Chondrocyte (in vitro differentiated cells): Measurements from ENCODE around the gene DSE. TPM values are rescaled to one million over a fixed set of nuclear protein-coding genes. Genes with fewer than 3 reads are reported as not detected.
A peak's percentile ranks its signal among the peaks of the same experiment; 100 is the strongest.

Experiments
- DNase-seq: peaks from one replicate; pipeline ENCODE4 v3.0.0; 2021; ENCODE audit warnings: mixed read lengths, low spot score
- H3K27ac Mint-ChIP-seq: one replicate; pipeline ENCODE4 v1.8.0; 2021; ENCODE audit warnings: mild to moderate bottlenecking, moderate library complexity, mixed read lengths; ENCODE audit not compliant: unreplicated experiment
- H3K27me3 Mint-ChIP-seq: 2 replicates; pipeline ENCODE4 v1.8.0; 2021; ENCODE audit warnings: low read depth, mixed read lengths
- H3K36me3 Mint-ChIP-seq: 2 replicates; pipeline ENCODE4 v1.8.0; 2021; ENCODE audit warnings: low read depth, mixed read lengths
- H3K4me1 Mint-ChIP-seq: 2 replicates; pipeline ENCODE4 v1.8.0; 2021; ENCODE audit warnings: low read depth, mild to moderate bottlenecking, mixed read lengths
- H3K4me3 Mint-ChIP-seq: one replicate; pipeline ENCODE4 v1.8.0; 2021; ENCODE audit warnings: mild to moderate bottlenecking, moderate library complexity, mixed read lengths; ENCODE audit not compliant: unreplicated experiment
- H3K9me3 Mint-ChIP-seq: 2 replicates; pipeline ENCODE4 v1.8.0; 2021; ENCODE audit warnings: low read depth, mixed read lengths
- CTCF ChIP-seq: fragments of 200-600 bp; sonication (generic); IDR thresholded peaks from 2 replicates; pipeline ENCODE4 v1.5.0; 2021; ENCODE audit warnings: antibody characterized with exemption, mild to moderate bottlenecking, moderate library complexity
- total RNA-seq: library from RNA; stranded (reverse); gene quantifications from 3 replicates; pipeline ENCODE4 v1.2.1, GENCODE V29; 2021

The DSE gene
- total RNA-seq, 1 donor from 2014 or later = 78.0 TPM

DNA sequence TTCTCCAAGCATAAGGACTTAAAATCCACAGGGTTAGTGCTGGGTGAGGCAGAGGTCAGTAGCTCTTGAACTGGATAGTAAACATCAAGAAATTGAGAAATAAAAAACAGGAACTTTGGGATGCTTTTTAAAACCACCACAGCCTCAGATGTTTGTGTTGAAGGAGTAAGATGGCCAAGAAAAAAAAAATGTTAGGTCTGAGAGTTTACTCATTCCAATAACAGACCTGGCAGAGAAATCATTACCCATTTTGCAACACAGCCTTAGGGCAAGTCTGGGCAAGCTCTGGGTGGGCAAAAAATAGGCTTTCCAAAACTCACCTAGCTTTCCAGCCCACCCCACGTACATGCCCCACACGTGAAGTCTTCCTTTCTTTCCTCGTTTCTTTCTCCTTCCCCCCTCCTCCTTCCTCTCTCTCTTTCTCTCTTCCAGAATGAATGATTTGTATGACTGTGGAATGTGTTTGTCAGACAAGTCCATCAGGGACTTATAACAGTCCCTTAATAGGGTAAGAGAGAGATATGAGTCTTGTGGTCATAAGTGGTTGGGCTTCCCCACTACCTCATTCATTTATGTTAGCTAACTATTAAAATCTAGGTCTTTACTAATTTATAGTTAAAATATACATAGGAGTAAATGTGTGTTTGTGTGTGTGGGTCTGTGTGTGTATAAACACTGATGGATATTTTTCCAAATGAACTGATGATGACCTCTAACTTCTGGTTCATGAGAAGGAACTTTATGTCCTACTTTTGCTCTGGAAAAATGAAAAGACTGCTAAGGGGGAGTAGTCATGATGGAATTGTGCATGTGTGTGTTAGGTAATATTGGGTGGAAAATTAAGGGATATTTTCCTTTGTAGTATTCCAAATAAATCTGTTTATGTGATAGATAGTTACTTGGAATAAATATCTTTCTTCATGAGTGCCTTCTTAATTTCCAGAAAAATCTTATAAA, 18.0 kb upstream of the DSE start:
- H3K27me3 Mint-ChIP-seq = no peaks in the 10 kb centered on the region
- no peak for TF ChIP-seq CTCF
- peak overlapping the region; percentile 78 for H3K27ac Mint-ChIP-seq
- no peaks in the 10 kb centered on the region for H3K36me3 Mint-ChIP-seq
- peaks cover 32% of the 10 kb centered on the region for H3K4me1 Mint-ChIP-seq
- H3K9me3 Mint-ChIP-seq = no peaks in the 10 kb centered on the region
- no peak overlapping the region for H3K4me3 Mint-ChIP-seq
- DNase-seq = no peak

- no peak for TF ChIP-seq CTCF
- Mint-ChIP-seq H3K27ac (no peak overlapping the region), H3K36me3 (no peaks in the 10 kb centered on the region), H3K4me3 (no peak overlapping the region), H3K4me1 (peaks cover 35% of the 10 kb centered on the region), H3K9me3 (no peaks in the 10 kb centered on the region), H3K27me3 (no peaks in the 10 kb centered on the region)
- DNase-seq = no peak
These were observed 16.5 kb upstream of the DSE start for GRCh38 chr6:116354236-116354635.

DNA sequence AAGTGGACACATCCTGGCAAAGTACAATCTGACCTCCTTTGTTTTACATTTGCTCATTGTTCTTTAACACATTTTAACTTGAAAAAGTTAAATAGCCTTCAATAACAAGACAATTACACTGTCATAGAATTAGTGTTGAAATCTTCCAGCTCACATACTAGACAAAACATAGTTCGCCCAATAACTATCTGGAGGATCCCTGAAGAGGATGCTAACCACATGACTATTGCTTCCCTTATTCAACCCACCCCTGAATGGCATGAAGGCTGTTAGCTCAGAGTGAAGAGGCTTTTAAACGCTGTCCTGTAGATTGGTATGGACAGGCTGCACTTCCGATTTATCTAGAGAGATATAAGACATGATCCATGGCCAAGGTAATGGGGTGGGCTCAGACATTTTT, 15.0 kb upstream of the DSE start:
- Mint-ChIP-seq H3K36me3 (no peaks in the 10 kb centered on the region), H3K27ac (no peak overlapping the region), H3K9me3 (peaks cover 2% of the 10 kb centered on the region), H3K27me3 (no peaks in the 10 kb centered on the region), H3K4me1 (peaks cover 35% of the 10 kb centered on the region), H3K4me3 (no peak overlapping the region)
- no peak for TF ChIP-seq CTCF
- no peak for DNase-seq

GRCh38 chr6:116359131-116359530, 11.6 kb upstream of the DSE start:
- Mint-ChIP-seq H3K4me3 (no peak overlapping the region), H3K4me1 (peaks cover 36% of the 10 kb centered on the region), H3K36me3 (no peaks in the 10 kb centered on the region), H3K9me3 (peaks cover 2% of the 10 kb centered on the region), H3K27ac (no peak overlapping the region), H3K27me3 (no peaks in the 10 kb centered on the region)
- no peak for TF ChIP-seq CTCF
- DNase-seq = no peak

DNA sequence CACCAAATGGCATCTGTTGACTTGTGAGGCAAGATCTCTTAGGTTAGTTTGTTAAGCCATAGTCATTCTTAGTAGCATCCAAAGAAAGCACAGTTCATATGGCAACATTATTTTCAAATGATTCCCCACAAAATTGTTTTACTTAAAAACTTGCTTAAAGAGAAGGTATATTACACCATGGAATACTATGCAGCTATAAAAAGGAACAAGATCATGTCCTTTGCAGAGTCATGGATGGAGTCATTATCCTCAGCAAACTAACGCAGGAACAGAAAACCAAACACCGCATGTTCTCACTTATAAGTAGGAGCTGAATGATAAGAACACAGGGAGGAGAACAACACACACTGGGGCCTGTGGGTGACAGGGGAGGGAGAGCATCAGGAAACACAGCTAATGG, 10.9 kb upstream of the DSE start:
- Mint-ChIP-seq H3K27me3 (no peaks in the 10 kb centered on the region), H3K9me3 (peaks cover 2% of the 10 kb centered on the region), H3K4me1 (peaks cover 35% of the 10 kb centered on the region), H3K27ac (no peak overlapping the region), H3K4me3 (no peak overlapping the region), H3K36me3 (no peaks in the 10 kb centered on the region)
- DNase-seq = no peak
- TF ChIP-seq CTCF = no peak
